C4-2B (cell line): Measurements from ENCODE around the gene GMDS.

Source experiments
- H3K27ac ChIP-seq: fragments of 450-650 bp; 2 replicates; pipeline ENCODE4 v1.5.1; 2017
- ZFX ChIP-seq: fragments of 450-650 bp; IDR thresholded peaks from 2 replicates; pipeline ENCODE4 v1.6.1; 2017
- TF ChIP-seq, protein P1 (sequence below): fragments of 450-650 bp; conservative IDR thresholded peaks from 2 replicates; pipeline ENCODE4 v1.5.1; 2017; ENCODE audit warnings: mild to moderate bottlenecking

Gene GMDS

DNA sequence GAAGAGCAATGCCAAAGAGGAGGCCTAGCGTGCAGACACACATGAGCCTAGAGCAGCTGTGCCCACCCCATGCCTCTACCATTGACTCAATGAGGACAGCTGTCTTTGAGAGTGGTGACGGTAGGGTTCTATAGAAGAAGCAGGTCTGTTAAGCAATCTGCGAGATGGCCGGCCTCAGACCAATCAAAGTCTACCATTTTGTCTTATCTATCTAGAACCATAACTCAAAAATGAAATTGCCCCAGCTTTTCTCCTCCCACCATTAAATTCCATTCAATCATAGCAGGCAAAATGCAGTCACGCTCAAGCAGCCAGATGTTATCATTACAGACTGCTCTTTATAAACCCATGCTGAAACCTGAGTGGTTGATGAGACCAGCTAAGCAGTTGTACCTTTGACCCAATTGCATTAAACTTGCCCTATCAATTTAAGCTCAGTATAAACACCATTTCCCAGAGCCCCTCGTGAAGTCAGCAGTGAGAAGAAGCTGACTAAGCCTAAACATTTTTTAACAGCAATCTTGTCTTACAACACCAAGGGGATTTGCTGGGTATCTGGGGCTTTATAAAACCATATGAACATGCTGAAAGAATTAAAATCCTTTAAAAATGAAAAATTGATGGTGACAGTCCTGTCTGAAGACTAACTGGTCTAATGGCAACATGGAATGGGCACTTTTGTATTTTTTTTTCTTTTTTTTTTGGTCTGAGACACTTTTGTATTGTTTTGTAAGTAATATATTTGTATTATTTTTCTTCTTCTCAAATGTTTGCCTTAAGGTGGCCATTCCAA lies 578.2 kb downstream of the GMDS start:
- TF ChIP-seq ZFX, result no peak
- TF ChIP-seq, protein P1, sequence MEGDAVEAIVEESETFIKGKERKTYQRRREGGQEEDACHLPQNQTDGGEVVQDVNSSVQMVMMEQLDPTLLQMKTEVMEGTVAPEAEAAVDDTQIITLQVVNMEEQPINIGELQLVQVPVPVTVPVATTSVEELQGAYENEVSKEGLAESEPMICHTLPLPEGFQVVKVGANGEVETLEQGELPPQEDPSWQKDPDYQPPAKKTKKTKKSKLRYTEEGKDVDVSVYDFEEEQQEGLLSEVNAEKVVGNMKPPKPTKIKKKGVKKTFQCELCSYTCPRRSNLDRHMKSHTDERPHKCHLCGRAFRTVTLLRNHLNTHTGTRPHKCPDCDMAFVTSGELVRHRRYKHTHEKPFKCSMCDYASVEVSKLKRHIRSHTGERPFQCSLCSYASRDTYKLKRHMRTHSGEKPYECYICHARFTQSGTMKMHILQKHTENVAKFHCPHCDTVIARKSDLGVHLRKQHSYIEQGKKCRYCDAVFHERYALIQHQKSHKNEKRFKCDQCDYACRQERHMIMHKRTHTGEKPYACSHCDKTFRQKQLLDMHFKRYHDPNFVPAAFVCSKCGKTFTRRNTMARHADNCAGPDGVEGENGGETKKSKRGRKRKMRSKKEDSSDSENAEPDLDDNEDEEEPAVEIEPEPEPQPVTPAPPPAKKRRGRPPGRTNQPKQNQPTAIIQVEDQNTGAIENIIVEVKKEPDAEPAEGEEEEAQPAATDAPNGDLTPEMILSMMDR, result no peak
- H3K27ac ChIP-seq, result no peak overlapping the region

- no peak for TF ChIP-seq ZFX
- TF ChIP-seq, protein P1, result no peak
- H3K27ac ChIP-seq, result no peak overlapping the region
Observed at GRCh38 chr6:1665214-1665613, 580.2 kb downstream of the GMDS start.

GRCh38 chr6:1664329-1664728 lies 581.1 kb downstream of the GMDS start:
- TF ChIP-seq ZFX, result no peak
- TF ChIP-seq, protein P1, result no peak
- H3K27ac ChIP-seq, result no peak overlapping the region

DNA sequence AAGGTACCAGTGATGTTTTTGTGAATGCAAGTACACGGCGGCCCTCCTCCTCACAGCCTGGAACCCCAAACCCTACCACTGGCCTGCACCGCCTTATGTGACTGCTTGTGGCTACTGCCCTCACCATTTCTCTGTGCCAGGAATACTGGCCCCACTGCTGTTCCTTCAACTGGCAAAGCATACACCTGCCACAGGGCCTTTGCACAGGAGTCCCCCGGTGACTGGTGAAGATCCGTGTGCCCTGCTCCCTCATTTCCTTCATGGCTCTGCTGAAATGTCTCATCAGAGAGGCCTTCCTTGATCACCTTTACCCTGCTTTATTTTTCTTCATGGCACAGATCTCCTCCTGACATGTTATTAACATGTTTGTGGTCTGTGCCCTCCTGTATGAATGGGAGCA lies 581.9 kb downstream of the GMDS start:
- TF ChIP-seq, protein P1, result no peak
- no peak for TF ChIP-seq ZFX
- H3K27ac ChIP-seq, result no peak overlapping the region

GRCh38 chr6:1662534-1662933 lies 582.9 kb downstream of the GMDS start:
- no peak overlapping the region for H3K27ac ChIP-seq
- TF ChIP-seq ZFX, result no peak
- TF ChIP-seq, protein P1, result no peak

GRCh38 chr6:1659816-1660215 lies 585.6 kb downstream of the GMDS start:
- no peak overlapping the region for H3K27ac ChIP-seq
- TF ChIP-seq, protein P1, result no peak
- no peak for TF ChIP-seq ZFX

DNA sequence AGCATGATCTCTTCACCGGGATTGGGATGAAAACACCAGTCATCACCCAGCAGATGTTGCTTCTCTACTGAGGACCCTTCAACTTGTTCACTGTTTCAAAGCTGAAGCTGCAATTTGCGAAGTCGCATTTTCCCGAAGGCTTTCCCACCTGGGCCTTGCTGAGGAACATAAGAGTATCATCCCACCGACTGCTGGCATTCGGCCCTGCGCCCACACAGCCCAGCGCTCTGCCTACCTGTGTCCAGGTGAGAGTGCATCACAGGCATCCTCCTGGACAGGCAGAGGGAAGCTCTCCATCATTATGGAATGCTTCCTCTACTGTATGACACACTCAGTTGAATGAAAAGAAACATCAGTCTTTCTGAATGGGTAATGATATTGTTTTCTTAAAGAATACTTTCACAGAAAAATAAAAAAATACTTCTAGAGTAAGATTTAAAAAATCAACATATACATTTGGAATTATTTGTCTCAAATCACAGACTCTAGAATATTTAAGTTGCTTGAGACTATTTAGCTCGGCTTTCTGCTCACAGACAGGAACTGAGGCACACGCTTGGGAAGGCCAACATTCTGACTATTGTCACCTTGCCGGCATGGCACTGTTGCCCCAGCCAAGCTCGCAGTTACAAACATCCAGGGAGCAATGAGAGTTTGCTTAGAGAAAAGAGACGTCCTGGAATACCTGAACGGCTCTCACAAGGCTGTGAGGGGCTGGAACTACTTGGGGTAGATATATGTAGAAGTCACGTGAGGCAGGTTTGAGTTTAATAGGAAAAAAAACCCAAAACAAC lies 587.0 kb downstream of the GMDS start:
- no peak overlapping the region for H3K27ac ChIP-seq
- TF ChIP-seq ZFX, result no peak
- TF ChIP-seq, protein P1, result no peak
